Measurements from ENCODE around the gene ITPR1.

Gene ITPR1

GRCh38 chr3:4656626-4657328 is 163.6 kb downstream of the ITPR1 start:
- DNase-seq (ENCODE audit: low read depth), result no peak
- no peak overlapping the region for H3K4me3 ChIP-seq (ENCODE audit: control insufficient read depth, low read depth, low read length)
- no peak for TF ChIP-seq CTCF (conservative IDR thresholded peaks at IDR 0.05; ENCODE audit: control insufficient read depth, insufficient read depth, low read depth, low read length)

GRCh38 chr3:4660936-4661335 is 167.8 kb downstream of the ITPR1 start:
- DNase-seq (ENCODE audit: low read depth), result no peak
- TF ChIP-seq CTCF (conservative IDR thresholded peaks at IDR 0.05; ENCODE audit: control insufficient read depth, insufficient read depth, low read depth, low read length), result no peak

GRCh38 chr3:4664412-4664811 is 171.3 kb downstream of the ITPR1 start:
- no peak for DNase-seq (ENCODE audit: low read depth)
- no peak for TF ChIP-seq CTCF (conservative IDR thresholded peaks at IDR 0.05; ENCODE audit: control insufficient read depth, insufficient read depth, low read depth, low read length)
- H3K4me3 ChIP-seq (ENCODE audit: control insufficient read depth, low read depth, low read length), result no peak overlapping the region

More at GRCh38 chr3:4660936-4661335, 167.8 kb downstream of the ITPR1 start:
- H3K4me3 ChIP-seq (ENCODE audit: control insufficient read depth, low read depth, low read length), result no peak overlapping the region

GRCh38 chr3:4665197-4665596 is 172.0 kb downstream of the ITPR1 start:
- TF ChIP-seq CTCF (conservative IDR thresholded peaks at IDR 0.05; ENCODE audit: control insufficient read depth, insufficient read depth, low read depth, low read length), result no peak
- no peak overlapping the region for H3K4me3 ChIP-seq (ENCODE audit: control insufficient read depth, low read depth, low read length)
- no peak for DNase-seq (ENCODE audit: low read depth)

- no peak overlapping the region for H3K4me3 ChIP-seq (ENCODE audit: control insufficient read depth, low read depth, low read length)
- no peak for TF ChIP-seq CTCF (conservative IDR thresholded peaks at IDR 0.05; ENCODE audit: control insufficient read depth, insufficient read depth, low read depth, low read length)
- no peak for DNase-seq (ENCODE audit: low read depth)
These were observed 172.9 kb downstream of the ITPR1 start for GRCh38 chr3:4666071-4666470.

- no peak for DNase-seq (ENCODE audit: low read depth)
- TF ChIP-seq CTCF (conservative IDR thresholded peaks at IDR 0.05; ENCODE audit: control insufficient read depth, insufficient read depth, low read depth, low read length), result peak; percentile 33
- H3K4me3 ChIP-seq (ENCODE audit: control insufficient read depth, low read depth, low read length), result no peak overlapping the region
These were observed 177.2 kb downstream of the ITPR1 start for GRCh38 chr3:4670352-4670751.
